KMS-11 (cell line): Measurements from ENCODE around the gene PPP3CB.

Experiments
- H2AFZ ChIP-seq: fragments of 200-600 bp; sonication (generic); 2 replicates; pipeline ENCODE4 v1.6.1; 2016; ENCODE audit warnings: antibody characterized with exemption, mixed run types, low read depth
- H3K27ac ChIP-seq: fragments of 200-600 bp; sonication (generic); 2 replicates; pipeline ENCODE4 v1.6.1; 2016; ENCODE audit warnings: mild to moderate bottlenecking, mixed run types
- H3K27me3 ChIP-seq: fragments of 200-600 bp; sonication (generic); 2 replicates; pipeline ENCODE4 v1.6.1; 2017; ENCODE audit warnings: mild to moderate bottlenecking, low read depth, mixed run types, moderate library complexity; ENCODE audit not compliant: insufficient read depth
- H3K36me3 ChIP-seq: fragments of 200-600 bp; sonication (generic); 2 replicates; pipeline ENCODE4 v1.6.1; 2017; ENCODE audit warnings: mild to moderate bottlenecking, mixed run types; ENCODE audit not compliant: insufficient read depth
- H3K4me1 ChIP-seq: fragments of 200-600 bp; sonication (generic); 2 replicates; pipeline ENCODE4 v1.6.1; 2016; ENCODE audit warnings: mild to moderate bottlenecking, low read depth, mixed run types; ENCODE audit not compliant: poor library complexity, severe bottlenecking
- H3K4me2 ChIP-seq: fragments of 200-600 bp; sonication (generic); 2 replicates; pipeline ENCODE4 v1.7.0; 2016; ENCODE audit warnings: mild to moderate bottlenecking, mixed run types
- H3K4me3 ChIP-seq: fragments of 200-600 bp; sonication (generic); IDR thresholded peaks from 2 replicates; pipeline ENCODE4 v1.6.1; 2017; ENCODE audit warnings: low read depth, low read length, mixed read lengths; ENCODE audit not compliant: insufficient read depth
- H3K79me2 ChIP-seq: fragments of 200-600 bp; sonication (generic); 2 replicates; pipeline ENCODE4 v1.6.1; 2016; ENCODE audit warnings: low read depth, mixed run types; ENCODE audit not compliant: insufficient read depth
- H3K9ac ChIP-seq: fragments of 200-600 bp; sonication (generic); 2 replicates; pipeline ENCODE4 v1.6.1; 2016; ENCODE audit warnings: mild to moderate bottlenecking, mixed run types
- H4K20me1 ChIP-seq: fragments of 200-600 bp; sonication (generic); 2 replicates; pipeline ENCODE4 v1.6.1; 2016; ENCODE audit warnings: mild to moderate bottlenecking, mixed run types; ENCODE audit not compliant: insufficient read depth
- TF ChIP-seq, protein P1 (sequence below): fragments of 200-600 bp; sonication (generic); conservative IDR thresholded peaks from 2 replicates; pipeline ENCODE4 v1.6.1; 2017; ENCODE audit warnings: low read depth, mild to moderate bottlenecking, antibody characterized with exemption, low read length, moderate library complexity, mixed read lengths

The PPP3CB gene

DNA sequence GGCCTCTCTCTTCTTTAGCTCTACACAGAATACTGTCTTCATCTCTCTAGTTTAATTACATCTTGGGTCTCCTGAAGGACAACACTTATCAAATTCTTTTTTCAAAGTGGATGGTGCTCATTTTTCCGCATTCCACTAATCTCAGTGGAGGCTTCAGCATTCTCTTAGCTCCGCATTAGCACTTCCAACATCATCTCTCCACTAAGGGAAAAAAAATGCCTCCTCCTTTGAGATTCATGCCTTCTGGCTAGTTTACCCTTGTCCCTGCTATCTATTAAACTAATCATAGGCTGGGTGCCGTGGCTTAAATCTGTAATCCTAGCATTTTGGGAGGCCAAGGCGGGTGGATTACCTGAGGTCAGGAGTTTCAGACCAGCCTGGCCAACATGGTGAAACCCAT lies 9.2 kb downstream of the PPP3CB start:
- no peak overlapping the region for H3K9ac ChIP-seq
- no peak overlapping the region for H2AFZ ChIP-seq
- H3K79me2 ChIP-seq, result peaks cover 5% of the 10 kb centered on the region; the same call in 1 of the 2 replicates
- H3K27ac ChIP-seq, result no peak overlapping the region
- H3K4me2 ChIP-seq, result no peak overlapping the region
- no peaks in the 10 kb centered on the region for H3K36me3 ChIP-seq
- no peaks in the 10 kb centered on the region for H4K20me1 ChIP-seq
- TF ChIP-seq, protein P1, sequence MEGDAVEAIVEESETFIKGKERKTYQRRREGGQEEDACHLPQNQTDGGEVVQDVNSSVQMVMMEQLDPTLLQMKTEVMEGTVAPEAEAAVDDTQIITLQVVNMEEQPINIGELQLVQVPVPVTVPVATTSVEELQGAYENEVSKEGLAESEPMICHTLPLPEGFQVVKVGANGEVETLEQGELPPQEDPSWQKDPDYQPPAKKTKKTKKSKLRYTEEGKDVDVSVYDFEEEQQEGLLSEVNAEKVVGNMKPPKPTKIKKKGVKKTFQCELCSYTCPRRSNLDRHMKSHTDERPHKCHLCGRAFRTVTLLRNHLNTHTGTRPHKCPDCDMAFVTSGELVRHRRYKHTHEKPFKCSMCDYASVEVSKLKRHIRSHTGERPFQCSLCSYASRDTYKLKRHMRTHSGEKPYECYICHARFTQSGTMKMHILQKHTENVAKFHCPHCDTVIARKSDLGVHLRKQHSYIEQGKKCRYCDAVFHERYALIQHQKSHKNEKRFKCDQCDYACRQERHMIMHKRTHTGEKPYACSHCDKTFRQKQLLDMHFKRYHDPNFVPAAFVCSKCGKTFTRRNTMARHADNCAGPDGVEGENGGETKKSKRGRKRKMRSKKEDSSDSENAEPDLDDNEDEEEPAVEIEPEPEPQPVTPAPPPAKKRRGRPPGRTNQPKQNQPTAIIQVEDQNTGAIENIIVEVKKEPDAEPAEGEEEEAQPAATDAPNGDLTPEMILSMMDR, result no peak
- H3K4me1 ChIP-seq, result no peaks in the 10 kb centered on the region
- H3K27me3 ChIP-seq, result no peaks in the 10 kb centered on the region
- no peak overlapping the region for H3K4me3 ChIP-seq

DNA sequence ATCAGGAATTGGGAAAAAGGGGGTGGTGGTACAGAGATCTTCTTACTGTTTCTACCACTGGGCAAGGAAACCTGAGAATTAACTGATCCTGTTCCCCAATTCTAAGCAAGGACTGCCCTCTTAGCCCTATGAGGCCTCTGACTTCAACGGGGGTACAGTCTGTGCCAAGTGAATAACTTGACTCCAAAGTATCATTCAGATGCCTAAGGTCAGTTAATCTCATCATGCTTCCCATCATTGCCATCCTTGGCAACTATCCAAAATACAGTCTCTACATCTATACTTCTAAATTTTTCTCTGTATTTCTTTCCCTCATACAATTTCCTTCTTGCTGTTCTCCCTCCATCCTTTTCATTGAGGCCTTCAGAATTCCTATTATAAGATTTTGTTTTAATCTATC lies 10.5 kb downstream of the PPP3CB start:
- no peaks in the 10 kb centered on the region for H3K4me1 ChIP-seq
- no peaks in the 10 kb centered on the region; the same call in 1 of the 2 replicates for H3K79me2 ChIP-seq

GRCh38 chr10:73480158-73480557 lies 15.7 kb downstream of the PPP3CB start:
- Histone ChIP-seq H3K4me3 (no peak overlapping the region), H3K27me3 (no peaks in the 10 kb centered on the region), H3K79me2 (no peaks in the 10 kb centered on the region; the same call in 1 of the 2 replicates), H2AFZ (no peak overlapping the region), H3K9ac (no peak overlapping the region), H3K27ac (no peak overlapping the region), H4K20me1 (no peaks in the 10 kb centered on the region), H3K36me3 (no peaks in the 10 kb centered on the region; the same call in 1 of the 2 replicates), H3K4me2 (no peak overlapping the region), H3K4me1 (no peaks in the 10 kb centered on the region)
- TF ChIP-seq, protein P1, result no peak

More for the DNA sequence above, 10.5 kb downstream of the PPP3CB start:
- Histone ChIP-seq H3K27ac (no peak overlapping the region), H3K27me3 (no peaks in the 10 kb centered on the region), H2AFZ (no peak overlapping the region), H3K36me3 (no peaks in the 10 kb centered on the region), H4K20me1 (no peaks in the 10 kb centered on the region), H3K4me3 (no peak overlapping the region), H3K4me2 (no peak overlapping the region), H3K9ac (no peak overlapping the region)
- TF ChIP-seq, protein P1, result no peak

GRCh38 chr10:73478636-73479035 lies 17.2 kb downstream of the PPP3CB start:
- H3K27me3 ChIP-seq, result no peaks in the 10 kb centered on the region
- H3K27ac ChIP-seq, result no peak overlapping the region
- TF ChIP-seq, protein P1, result no peak

DNA sequence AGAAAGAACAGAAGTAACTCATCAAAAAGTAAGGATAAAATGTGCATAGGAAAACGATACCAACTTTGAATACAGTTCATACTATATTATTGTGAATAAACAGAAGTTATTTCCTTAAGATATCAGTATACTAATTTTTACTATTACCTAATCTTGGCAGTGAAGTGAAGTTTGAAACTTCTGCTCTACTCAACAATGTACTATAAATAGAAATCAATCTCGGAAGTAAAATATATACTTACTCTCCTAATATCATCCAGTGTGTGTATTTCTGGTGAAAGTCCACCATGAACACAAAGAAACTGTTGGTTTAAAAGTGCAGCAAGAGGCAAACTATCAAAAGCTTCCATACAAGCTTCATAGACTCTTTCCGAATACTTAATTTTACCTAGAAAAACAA lies 24.6 kb downstream of the PPP3CB start:
- peaks cover 15% of the 10 kb centered on the region for H3K4me1 ChIP-seq
- no peak overlapping the region for H3K9ac ChIP-seq
- H3K4me2 ChIP-seq, result no peak overlapping the region
- no peaks in the 10 kb centered on the region for H3K36me3 ChIP-seq
- no peak overlapping the region for H3K4me3 ChIP-seq
- H4K20me1 ChIP-seq, result no peaks in the 10 kb centered on the region
- H3K27me3 ChIP-seq, result no peaks in the 10 kb centered on the region
- TF ChIP-seq, protein P1, result no peak
- H3K27ac ChIP-seq, result no peak overlapping the region
- H3K79me2 ChIP-seq, result no peaks in the 10 kb centered on the region
- H2AFZ ChIP-seq, result no peak overlapping the region

More at GRCh38 chr10:73478636-73479035, 17.2 kb downstream of the PPP3CB start:
- Histone ChIP-seq H3K4me1 (no peaks in the 10 kb centered on the region), H3K4me2 (no peak overlapping the region), H3K36me3 (no peaks in the 10 kb centered on the region; the same call in 1 of the 2 replicates), H3K9ac (no peak overlapping the region), H2AFZ (no peak overlapping the region), H4K20me1 (no peaks in the 10 kb centered on the region), H3K79me2 (no peaks in the 10 kb centered on the region; the same call in 1 of the 2 replicates), H3K4me3 (no peak overlapping the region)
